Measurements from ENCODE around the gene SAFB. TPM values are rescaled to one million over a fixed set of nuclear protein-coding genes. Genes with fewer than 3 reads are reported as not detected.

Gene SAFB
- polyA plus RNA-seq, 1 donor: 192 TPM

DNA sequence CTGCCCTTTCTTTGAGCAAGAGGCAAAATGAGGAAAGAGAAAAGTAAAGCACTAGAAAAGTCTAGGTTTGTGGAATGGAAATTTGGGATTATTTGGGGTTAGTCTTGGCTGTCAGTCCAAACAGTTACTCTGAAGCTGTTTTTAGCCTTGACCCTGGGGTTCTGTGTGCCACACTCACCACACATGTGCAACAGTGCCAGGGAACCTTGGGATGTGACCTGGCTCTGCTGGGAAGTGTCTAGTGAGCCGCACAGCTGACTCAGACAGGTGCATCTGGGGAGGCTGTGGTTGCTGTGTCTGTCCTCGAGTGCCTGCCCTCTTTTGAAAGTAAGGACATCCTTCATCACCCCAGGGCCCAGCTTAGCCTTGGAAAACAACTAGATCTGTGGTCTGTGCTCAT is 41.6 kb downstream of the SAFB start:
- DNase-seq: no peak

DNA sequence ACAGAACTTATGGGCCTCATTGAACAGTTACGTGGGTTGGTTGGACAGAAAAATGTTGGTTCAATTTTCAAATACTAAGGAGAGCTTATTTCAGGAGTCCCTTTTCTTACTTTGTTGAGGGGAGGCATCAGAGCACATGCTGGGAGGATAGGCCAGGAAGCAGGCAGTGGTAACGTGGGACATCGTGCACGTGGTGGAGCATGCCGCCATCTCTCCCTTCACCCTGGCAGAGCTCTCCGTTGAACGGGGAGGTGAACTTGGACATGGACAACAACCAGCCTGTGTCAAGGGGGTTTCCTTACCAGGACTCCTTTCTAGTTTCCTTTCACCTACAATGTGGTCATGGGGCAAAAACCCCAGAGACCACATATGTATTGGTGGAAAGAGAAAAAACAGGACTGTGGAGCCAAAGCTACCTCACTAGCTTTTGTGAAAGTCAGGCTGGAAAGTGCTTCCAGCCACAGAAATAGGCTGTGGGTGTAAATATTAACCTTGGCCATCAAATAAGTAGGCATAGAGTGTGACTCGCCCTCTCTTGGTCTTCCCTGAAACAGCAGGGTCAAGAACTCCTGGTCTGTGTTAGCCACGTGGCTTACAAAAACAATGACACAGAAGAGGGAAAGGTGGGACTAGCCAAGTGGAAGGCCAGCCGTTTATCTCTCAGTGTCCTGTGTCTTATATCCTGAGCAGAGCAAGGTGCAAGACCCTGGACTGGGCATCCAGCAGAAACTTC is 43.1 kb downstream of the SAFB start:
- DNase-seq: no peak

DNA sequence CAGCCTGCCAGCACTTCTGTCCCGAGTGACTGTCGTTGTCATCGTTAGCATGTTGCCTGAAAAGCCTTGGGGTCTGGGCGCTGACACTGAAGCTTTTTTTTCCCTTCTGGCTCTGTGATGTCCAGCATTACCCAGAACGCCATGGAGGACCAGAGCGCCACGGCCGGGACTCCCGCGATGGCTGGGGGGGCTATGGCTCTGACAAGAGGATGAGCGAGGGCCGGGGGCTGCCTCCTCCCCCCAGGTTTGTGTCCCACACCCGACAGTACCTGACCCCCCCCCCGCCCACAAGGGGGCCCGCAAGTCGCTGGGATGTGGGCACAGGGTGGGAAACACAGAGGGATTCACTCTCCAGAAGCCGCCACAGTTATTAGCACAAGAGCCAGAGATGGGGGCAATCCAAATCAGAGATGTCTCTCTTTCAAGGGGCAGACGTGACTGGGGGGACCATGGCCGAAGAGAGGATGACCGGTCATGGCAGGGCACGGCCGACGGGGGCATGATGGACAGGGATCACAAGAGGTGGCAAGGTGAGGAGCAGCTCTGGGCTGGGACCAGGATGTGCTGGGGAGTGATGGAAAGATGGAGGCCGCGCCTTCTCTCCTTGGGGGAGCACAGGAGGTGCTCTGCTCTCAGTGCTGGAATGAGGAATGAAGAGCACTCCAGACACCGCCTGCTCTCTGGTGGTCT is 44.2 kb downstream of the SAFB start:
- DNase-seq: no peak

DNA sequence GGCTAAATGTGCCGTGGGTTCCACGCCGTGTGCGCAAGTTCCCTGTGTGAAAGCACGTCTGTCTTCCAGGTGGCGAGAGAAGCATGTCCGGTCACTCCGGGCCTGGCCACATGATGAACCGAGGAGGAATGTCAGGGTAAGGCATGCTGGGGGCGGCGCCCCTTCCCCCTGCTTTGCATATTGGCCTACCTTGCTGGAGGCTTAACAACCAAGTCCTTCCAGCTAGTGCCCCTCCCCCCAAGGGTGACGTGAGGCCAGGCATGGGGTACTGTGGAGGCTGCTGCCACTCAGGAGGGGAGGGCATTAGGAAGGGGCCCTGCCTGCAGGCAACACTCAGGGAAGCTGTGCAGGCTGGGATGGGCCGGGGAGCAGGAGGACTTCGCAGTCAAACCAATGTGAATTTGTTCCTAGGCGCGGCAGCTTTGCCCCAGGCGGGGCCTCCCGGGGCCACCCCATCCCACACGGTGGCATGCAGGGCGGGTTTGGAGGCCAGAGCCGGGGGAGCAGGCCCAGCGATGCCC is 44.9 kb downstream of the SAFB start:
- no peak for DNase-seq

DNA sequence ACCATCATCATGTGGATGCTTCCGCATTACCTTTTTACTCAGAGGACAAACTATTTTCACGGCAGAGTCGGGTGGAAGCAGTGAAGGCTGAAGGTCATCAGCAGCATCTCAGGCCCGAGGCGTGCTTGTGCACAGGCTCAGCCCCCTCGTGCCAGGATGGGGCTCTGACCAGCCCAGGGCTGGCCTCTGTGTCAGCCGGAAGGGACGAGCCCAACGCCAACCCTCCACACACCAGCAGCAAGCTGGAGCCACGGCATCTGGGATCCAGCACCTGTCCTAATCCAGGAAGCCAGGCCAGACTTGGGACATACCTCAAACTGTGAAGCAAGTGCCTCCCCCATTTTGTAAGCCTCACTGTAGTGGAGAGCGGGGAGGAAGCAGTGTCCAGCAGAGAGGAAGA is 46.3 kb downstream of the SAFB start:
- no peak for DNase-seq

DNA sequence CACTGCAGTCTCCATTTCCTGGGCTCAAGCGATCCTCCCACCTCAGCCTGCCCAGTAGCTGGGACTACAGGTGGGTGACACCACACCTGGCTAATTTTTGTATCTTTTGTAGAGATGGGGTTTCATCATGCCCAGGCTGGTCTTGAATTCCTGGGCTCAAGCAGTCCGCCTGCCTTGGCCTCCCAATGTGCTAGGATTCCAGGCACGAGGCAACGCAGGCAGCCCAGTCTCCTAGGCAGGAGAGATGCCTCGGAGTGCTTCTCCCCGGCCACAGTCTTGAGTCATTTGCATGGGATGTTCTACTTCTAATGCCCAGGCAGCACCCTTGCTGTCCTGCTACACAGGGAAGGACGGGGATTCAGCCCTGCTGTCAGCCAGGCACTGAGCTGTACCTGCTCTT is 48.7 kb downstream of the SAFB start:
- DNase-seq: no peak

DNA sequence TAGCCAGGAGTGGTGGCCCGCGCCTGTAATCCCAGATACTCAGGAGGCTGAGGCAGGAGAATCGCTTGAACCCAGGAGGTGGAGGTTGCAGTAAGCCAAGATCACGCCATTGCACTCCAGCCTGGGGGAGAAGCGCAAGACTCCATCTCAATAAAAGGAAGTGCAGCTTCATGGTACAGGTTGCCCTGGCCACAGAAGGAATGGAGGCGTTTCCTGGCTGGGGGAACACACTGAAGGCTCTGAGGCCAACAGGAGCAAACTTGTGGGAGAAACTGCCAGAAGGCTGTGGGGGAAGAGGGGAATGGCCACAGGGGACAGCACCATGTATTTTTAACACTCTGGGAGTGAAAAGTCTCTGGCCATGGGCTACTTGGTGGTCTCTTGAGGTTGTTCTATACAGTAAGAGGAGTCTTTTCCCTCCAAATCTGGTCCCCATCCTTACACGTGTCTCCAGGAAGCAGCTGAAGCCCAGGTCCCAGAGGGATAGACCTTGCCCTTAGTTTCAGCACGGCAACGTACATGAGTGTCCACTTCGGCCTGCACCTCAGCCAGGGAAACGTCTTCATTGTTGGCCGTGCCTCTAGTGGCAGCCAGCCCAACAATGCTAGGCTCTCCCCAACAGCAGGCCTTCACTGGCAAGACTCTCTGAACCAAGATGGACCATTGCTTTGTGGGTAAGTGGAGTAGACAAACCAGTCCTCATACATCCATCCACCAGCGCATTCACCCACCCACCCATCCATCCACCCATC is 50.0 kb downstream of the SAFB start:
- DNase-seq: no peak

DNA sequence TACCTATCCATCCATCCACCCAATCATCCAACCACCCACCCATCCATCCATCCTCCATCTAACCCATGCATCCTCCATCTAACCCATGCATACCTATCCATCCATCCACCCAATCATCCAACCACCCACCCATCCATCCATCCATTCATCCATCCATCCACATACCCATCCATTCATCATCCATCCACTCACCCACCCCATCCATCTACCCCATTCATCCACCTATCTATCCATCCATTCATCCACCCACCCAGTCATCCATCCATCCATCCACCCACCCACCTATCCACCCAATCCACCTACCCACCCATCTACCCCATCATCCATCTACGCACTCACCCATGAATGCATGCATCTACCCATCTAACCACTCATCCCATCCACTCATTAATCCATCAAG is 50.9 kb downstream of the SAFB start:
- DNase-seq: no peak

DNA sequence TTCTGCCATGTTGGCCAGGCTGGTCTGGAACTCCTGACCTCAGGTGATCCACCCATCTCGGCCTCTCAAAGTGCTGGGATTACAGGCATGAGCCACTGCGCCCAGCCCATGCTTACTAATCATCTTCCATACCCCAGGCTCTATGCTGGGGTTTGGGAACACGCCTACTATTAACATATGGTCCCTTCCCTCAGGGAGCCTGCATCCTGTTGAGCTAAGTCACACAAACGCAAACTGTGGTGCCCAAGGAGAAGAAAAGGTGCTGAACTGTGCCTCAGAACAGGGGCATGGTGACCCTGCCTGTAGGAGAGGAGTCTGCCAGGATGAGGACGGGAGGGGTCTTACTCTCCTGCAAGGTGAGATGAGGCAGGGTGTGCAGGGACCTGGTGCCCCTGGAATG is 51.8 kb downstream of the SAFB start:
- DNase-seq: no peak

DNA sequence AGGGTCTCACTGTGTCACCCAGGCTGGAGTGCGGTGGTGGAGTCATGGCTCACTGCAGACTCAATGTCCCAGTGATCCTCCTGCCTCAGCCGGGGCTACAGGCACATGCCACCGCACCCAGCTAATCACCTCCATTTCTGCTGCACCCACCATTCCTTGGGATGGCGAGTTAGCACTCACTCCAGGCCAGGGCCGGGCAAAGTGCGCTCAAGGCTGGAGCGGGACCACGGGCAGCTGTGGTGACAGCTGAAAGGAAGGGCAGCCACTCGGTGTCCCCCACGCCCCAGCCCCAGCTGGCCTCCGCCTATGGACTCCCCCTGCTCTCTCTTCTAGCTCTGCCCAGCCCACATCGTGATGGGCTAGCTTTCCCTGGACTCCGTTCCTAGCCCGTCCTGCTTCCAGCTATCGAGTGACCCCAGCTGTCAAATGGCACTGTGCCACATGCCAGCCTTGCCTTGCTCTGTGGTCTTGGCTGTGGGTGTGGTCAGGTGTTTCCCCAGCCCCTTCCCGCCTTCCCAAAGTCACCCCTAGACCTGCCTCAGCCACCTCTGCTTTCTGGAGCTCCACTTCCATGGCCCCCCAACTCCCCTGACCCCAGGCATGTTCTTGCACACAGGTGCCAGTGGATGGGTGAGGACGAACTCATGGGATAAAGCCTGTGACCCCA is 53.4 kb downstream of the SAFB start:
- no peak for DNase-seq

DNA sequence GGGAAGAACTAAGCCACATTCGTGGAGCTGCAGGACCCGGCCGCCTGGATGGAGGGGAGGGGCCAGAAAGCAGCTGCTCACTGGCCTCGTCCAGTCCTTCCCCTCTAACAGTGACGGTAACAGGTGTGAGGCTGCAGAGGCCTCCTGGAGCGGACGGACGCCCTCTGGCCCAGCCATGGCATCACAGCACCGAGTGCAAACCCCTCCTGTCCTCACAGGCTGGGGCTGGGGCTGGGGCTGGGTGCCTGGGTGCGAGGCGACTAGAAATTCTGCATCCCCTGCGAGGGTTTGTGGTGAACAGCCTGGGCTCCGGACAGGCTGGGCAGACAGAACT is 53.9 kb downstream of the SAFB start:
- no peak for DNase-seq

DNA sequence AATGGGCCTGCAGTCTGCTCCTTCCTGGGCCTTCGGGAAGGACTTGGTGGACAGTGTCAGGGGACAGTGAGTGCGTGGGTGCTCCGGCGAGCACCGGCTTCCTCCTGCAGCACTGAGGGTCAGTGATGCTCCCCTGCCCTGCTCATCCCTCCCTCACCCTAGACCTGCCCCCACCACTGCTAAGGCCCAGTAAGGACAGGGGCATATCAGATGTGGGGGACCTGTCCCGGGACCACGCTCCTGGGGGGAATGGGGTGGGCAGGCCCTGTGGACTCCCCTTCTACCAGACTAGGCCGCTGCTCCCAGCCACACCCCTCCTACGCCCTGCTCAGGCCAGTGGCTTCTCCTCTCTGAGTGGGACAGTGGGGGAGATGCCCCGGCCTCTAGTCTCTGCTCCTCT is 54.3 kb downstream of the SAFB start:
- no peak for DNase-seq

DNA sequence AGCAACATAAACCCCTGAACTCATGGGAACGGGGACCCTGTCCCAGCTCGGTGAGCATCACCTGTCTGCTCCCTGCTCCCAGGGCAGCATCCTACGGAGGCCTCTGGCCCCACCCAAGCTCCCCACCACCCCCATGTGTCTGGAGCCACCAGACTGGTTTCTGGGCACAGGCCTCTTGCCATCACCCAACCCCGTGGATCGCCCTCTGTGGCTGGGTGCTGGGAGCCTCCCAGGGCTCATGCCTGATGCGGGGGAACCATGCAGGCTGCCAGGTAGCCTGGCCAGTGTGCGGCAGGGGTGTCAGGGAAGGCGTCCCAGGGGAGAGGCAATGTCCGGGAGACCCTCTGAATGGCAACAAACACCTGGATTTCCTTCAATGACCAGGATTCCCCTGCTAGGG is 54.7 kb downstream of the SAFB start:
- DNase-seq: no peak

DNA sequence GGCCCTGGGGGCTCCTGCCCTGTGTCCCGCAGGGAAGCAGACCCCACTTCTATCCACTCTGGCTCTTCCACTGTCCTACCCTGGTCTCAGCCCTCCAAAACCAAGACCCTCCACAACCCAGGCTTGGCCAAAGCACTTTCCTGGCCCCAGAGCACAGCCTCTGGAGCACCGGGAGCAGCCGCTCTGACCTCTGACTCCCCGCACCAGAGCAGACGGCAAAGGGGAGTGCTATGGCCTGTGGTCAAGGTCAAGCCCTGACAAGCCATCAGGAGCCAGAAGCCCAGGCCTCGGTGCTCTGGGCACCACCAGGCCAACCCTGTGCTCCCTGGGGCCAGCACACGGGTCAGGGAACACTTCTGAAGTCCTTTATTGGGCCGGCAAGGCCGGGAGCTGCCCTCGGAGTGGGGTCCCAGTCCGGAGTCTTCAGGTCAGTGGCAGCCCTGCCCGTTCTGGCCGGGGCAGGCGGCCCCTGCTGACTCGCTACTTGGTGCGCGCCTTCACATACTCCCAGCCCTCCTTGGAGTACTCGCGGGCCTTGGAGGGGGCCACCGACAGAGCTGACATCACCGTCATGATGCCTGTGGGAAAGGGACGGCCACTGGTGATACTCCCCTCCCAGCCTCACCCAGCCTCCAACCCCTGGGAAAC is 55.3 kb downstream of the SAFB start:
- no peak for DNase-seq

DNA sequence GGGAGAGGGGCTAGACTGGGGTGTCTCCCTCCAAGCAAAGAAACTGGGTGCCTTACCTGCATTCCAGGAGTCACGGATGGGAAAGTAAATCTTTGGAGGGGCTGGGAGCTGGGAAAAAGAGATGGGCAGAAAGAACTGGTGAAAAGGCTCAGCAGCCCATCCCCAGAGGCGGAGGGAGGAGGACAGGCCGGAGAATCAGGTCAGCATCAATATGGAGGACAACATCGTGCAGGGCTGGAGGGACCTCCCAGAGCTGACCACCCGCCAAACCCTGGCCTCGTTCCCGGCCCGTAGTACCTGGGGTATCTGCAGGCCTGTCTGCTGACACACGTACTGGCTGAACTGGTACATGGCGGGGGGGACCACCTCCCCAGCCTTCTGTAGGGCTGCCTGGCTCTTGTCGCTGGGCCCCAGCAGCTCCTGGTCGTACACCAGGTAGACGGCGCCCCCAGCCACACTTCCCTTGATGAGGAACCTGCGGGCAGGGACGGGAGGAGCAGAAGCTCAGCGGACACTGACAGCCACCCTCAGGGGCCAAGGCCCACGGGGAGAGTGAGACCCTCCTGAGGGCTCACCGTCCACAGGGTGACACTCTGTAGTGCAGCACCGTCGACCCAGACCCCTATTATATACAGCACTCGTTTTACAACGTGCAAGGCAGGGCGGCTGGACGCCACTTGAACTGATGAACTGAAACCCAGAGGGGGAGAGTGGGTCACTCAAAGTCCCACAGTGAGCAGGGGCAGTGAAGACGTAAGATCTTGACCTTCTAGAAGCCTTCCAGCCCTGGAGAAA is 56.6 kb downstream of the SAFB start:
- DNase-seq: no peak

DNA sequence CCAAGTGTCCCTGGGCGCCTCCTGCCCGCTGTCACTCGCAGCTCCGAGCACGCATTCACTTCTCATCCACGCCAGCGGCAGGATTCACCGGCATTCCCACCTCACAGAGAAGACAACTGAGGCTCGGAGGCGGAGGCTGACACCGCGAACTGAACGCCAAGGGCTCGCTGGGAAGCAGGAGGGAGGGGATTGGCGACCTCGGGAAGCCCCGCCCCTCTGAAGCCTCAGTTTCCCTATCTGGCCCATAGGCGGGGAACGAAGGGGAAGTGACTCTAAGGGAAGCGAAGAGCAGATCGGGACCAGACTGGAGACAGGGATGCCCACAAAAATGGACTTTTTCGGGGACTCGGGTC is 57.2 kb downstream of the SAFB start:
- no peak for DNase-seq

DNA sequence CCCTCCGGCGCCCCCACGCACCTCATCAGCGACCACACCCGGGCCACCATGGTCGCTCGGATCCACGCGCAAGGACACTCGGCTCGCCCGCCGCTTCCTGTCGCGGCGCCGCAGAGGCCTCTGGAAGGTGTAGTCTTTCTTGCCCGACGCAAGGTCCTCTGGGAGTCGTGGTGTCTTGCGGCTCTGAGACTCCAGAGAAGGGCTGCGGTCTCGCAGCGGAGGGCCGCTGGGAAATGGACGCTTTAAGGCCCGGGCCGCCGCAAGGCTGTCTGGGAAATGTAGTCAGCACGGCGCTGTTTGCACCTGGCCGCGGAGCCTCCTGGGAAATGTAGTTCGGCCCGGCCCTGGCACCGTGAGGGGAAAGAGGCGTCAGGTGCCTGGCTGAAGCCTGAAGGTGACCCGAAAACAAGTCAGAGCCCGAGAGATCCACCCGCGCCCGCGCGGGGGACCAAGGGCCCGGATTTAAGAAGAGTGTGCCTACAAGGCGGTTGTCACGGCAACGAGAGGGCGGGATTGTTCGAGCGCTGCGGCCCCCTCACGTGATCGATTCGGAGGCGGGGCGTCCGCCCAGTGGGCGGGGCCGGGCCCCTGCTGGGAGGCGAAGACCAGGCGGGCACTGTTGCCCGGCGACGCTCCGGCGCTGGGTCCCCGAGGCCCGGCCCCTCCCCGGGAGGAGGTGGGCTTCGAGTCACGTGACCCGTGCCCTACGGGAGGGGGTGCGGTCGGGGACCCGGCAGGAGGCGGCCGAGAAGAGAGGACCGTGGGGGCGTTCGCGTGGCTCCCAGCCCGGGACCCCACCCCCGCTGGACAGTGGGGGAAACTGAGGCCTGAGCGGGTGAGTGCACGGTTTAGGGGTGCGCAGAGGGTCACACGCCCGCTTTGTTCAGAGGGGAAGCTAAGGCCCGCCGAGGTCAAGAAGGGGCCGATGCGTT is 57.8 kb downstream of the SAFB start, which contains the start of the genes HSD11B1L and MICOS13:
Gene HSD11B1L, plus strand, starts transcription at position 591 of the 932 bp plus-strand sequence. CDS start 3,806 bp downstream, outside the sequence.
Gene MICOS13, minus strand, starts transcription at position 80 of the 932 bp plus-strand sequence. Its CDS starts 30 bp downstream, at position 50.
- peak; percentile 98 for DNase-seq

DNA sequence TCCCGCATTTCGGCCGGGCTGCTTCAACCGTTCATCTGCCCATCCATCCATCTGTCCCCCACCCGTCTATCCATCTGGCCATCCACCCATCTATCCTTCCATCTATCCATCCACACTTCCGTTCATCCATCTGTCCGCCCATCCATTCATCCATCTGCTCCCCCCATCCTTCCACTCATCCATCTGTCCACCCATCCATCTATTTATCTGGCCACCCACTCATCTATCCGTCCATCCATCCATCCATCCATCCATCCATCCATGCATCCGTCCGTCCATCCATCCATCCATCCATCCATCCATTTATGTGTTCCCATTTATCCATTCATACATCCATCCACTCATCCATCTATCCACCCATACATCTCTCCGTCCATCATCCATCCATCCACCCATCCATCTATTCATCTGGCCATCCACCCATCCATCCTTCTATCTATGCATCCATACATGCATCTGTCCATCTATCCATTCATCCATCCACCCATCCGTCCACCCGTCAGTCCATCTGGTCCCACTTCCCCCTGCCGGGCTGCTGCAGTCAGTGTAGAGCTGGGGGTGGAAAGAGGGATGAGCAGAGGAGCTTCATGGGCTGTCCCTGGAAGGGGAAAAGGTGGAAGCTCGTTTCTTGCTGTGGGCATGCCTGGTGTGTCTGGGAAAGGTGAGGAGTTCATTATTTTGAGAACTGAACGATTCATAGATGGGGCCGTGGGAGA is 58.7 kb downstream of the SAFB start:
- DNase-seq: no peak

DNA sequence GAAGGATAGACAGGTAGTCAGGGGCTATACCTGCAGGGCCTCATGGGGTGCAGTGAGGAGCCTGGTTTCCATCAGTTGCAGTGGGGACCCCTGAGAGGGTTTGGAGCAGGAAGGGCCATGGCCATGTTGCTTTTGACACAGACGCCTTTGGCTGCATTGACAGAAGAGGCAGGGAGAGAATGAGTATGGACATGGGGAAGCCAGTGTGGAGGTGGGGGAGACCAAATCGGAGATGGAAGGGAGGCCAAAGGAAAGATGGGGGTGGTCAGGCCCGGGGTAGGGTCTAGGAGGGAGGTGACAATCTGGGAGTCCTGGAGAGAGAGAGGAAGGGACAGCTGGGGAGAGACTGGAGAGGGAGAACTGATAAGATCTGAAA is 59.2 kb downstream of the SAFB start:
- no peak for DNase-seq
